HepG2 (cell line): ENCODE measurements around the gene TICAM2. TPM values are rescaled to one million over a fixed set of nuclear protein-coding genes. Genes with fewer than 3 reads are reported as not detected.

ENCODE experiments used
- FLYWCH1 ChIP-seq: sonication (generic); formaldehyde crosslinking; IDR thresholded peaks from 2 replicates; pipeline ENCODE4 v1.8.1; 2023; ENCODE audit warnings: mild to moderate bottlenecking, missing genetic modification reagents
- MBNL3 ChIP-seq: fragments of 250-450 bp; sonication (Bioruptor Pico); conservative IDR thresholded peaks from 2 replicates; pipeline ENCODE4 v1.8.0; 2022; ENCODE audit warnings: mild to moderate bottlenecking, inconsistent platforms
- MXD4 ChIP-seq: IDR thresholded peaks from 2 replicates; pipeline ENCODE4 v1.6.1; 2016; ENCODE audit warnings: mild to moderate bottlenecking, missing biosample characterization, missing genetic modification reagents
- NRL ChIP-seq: sonication (generic); formaldehyde crosslinking; IDR thresholded peaks from 2 replicates; pipeline ENCODE4 v1.5.0; 2020; ENCODE audit warnings: missing genetic modification reagents, mild to moderate bottlenecking, moderate library complexity, borderline replicate concordance
- SOX5 ChIP-seq: IDR thresholded peaks from 2 replicates; pipeline ENCODE4 v1.6.1; 2016; ENCODE audit warnings: borderline replicate concordance
- ZNF136 ChIP-seq: sonication (generic); formaldehyde crosslinking; IDR thresholded peaks from 2 replicates; pipeline ENCODE4 v1.8.1; 2022; ENCODE audit warnings: low read depth, mild to moderate bottlenecking, moderate library complexity, missing genetic modification reagents
- ZNF644 ChIP-seq: IDR thresholded peaks from 2 replicates; pipeline ENCODE4 v1.6.1; 2016; ENCODE audit warnings: low read depth
- ZNF678 ChIP-seq: sonication (generic); formaldehyde crosslinking; IDR thresholded peaks from 2 replicates; pipeline ENCODE4 v1.4.0; 2020; ENCODE audit warnings: mild to moderate bottlenecking, missing genetic modification reagents
- polyA plus RNA-seq, 8 experiments: library from polyadenylated mRNA; depleted of rRNA in 3 of 8; stranded (reverse) in 7 of 8; unstranded in 1 of 8; fragments of >200 nt; fragmentation: Illumina TruSeq in 4 of 8; extraction: Trizol in 4 of 8; gene quantifications; 2 replicates each; pipeline versions ENCODE4 v1.2.1 to v1.2.3, GENCODE V29; 2011 to 2016; ENCODE audit warnings: low read depth in 4 of 8, missing spikeins in 1 of 8, mixed read lengths in 1 of 8; ENCODE audit not compliant: insufficient read depth in 1 of 8
- total RNA-seq, 5 experiments: library from RNA; depleted of rRNA; stranded (reverse); fragments of >200 nt; fragmentation: Illumina TruSeq; extraction: Trizol; gene quantifications; 2 replicates each; pipeline ENCODE4 v1.2.3, GENCODE V29; 2016; ENCODE audit warnings: low read depth in 1 of 5
- TF ChIP-seq, protein P1 (sequence below): sonication (generic); formaldehyde crosslinking; IDR thresholded peaks from 2 replicates; pipeline ENCODE4 v1.4.0; 2020; ENCODE audit warnings: missing genetic modification reagents
- TF ChIP-seq, protein P2 (sequence below): sonication (generic); formaldehyde crosslinking; IDR thresholded peaks from 2 replicates; pipeline ENCODE4 v1.4.0; 2020; ENCODE audit warnings: mild to moderate bottlenecking, missing genetic modification reagents
- TF ChIP-seq, protein P3 (sequence below), 2 experiments: sonication (generic) in 1 of 2; formaldehyde crosslinking in 1 of 2; IDR thresholded peaks; 2 replicates each; pipeline versions ENCODE4 v1.4.0 to v1.6.1; 2018 to 2020; ENCODE audit warnings: missing genetic modification reagents in 2 of 2, borderline replicate concordance in 1 of 2, low read depth in 1 of 2, mild to moderate bottlenecking in 1 of 2, missing biosample characterization in 1 of 2
- TF ChIP-seq, protein P4 (sequence below): sonication (generic); formaldehyde crosslinking; IDR thresholded peaks from 2 replicates; pipeline ENCODE4 v1.8.0; 2022; ENCODE audit warnings: mild to moderate bottlenecking, missing genetic modification reagents, borderline replicate concordance
- TF ChIP-seq, protein P5 (sequence below): sonication (generic); formaldehyde crosslinking; IDR thresholded peaks from 2 replicates; pipeline ENCODE4 v1.4.0; 2020; ENCODE audit warnings: mild to moderate bottlenecking, missing genetic modification reagents

TICAM2 gene
- total and polyA plus RNA-seq, 2 of the 13 experiments (the other 11 are each of a cell fraction or from before 2014, with no cell fraction given) = 0.04 TPM; not detected in 1

DNA sequence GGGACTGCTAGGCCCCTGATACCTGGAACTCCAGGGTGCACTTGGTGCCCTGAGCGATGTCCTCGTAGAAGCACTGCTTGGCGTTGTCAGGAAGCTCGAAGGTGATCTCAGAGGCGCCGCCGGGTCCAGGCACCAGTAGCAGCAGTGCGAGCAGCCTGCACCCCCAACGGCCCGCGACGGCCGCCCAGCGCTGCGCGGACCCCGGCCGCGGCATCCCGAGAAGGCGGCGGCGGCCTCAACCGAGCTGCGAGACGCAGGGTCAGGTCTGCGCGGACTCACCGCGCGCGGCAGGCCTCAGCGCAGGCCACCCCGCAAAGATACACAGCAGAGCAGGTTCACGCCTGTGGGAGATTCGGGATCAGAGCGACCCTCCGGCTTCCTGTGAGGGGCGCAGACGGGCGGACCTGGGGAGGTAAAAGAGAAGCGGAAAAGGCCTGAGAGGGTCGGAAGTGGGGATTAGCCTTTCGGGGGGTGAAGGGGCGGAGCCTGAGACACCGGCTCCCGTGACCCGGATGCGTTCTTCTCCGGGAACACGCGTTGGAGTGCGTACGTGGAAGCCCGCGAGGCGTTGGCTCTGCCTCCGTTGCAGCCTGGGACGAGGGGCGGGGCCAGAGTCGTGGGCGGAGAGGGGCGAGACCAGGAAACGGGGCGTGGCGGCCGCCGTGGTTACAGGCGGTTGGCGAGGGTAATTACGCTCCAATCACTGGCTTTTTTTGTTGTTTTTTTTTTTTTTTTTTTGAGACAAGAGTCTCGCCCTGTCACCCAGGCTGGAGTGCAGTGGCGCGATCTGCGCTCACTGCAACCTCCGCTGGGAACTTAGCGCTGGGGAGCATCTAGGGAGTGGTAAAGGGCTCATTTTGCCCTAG is 23.5 kb upstream of the TICAM2 start, which contains the start of gene TMED7 (continued):
- TF ChIP-seq, protein P1, sequence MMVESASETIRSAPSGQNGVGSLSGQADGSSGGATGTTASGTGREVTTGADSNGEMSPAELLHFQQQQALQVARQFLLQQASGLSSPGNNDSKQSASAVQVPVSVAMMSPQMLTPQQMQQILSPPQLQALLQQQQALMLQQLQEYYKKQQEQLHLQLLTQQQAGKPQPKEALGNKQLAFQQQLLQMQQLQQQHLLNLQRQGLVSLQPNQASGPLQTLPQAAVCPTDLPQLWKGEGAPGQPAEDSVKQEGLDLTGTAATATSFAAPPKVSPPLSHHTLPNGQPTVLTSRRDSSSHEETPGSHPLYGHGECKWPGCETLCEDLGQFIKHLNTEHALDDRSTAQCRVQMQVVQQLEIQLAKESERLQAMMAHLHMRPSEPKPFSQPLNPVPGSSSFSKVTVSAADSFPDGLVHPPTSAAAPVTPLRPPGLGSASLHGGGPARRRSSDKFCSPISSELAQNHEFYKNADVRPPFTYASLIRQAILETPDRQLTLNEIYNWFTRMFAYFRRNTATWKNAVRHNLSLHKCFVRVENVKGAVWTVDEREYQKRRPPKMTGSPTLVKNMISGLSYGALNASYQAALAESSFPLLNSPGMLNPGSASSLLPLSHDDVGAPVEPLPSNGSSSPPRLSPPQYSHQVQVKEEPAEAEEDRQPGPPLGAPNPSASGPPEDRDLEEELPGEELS (CRISPR knock-in tag) = peak; percentile 75
- TF ChIP-seq ZNF644 (no peak), SOX5 (CRISPR knock-in tag) (0 out of 2 replicates have a peak, but pooled peaks have one; percentile 11), NRL (CRISPR knock-in tag) (no peak; the same call in 1 of the 2 replicates), MBNL3 (CRISPR knock-in tag) (no peak), MXD4 (CRISPR knock-in tag) (peak; percentile 42; the same call in 1 of the 2 replicates), FLYWCH1 (no peak), ZNF678 (CRISPR knock-in tag) (peak; percentile 79; the same call in 1 of the 2 replicates), ZNF136 (CRISPR knock-in tag) (0 out of 2 replicates have a peak, but pooled peaks have one; percentile 50)
- TF ChIP-seq, protein P2, sequence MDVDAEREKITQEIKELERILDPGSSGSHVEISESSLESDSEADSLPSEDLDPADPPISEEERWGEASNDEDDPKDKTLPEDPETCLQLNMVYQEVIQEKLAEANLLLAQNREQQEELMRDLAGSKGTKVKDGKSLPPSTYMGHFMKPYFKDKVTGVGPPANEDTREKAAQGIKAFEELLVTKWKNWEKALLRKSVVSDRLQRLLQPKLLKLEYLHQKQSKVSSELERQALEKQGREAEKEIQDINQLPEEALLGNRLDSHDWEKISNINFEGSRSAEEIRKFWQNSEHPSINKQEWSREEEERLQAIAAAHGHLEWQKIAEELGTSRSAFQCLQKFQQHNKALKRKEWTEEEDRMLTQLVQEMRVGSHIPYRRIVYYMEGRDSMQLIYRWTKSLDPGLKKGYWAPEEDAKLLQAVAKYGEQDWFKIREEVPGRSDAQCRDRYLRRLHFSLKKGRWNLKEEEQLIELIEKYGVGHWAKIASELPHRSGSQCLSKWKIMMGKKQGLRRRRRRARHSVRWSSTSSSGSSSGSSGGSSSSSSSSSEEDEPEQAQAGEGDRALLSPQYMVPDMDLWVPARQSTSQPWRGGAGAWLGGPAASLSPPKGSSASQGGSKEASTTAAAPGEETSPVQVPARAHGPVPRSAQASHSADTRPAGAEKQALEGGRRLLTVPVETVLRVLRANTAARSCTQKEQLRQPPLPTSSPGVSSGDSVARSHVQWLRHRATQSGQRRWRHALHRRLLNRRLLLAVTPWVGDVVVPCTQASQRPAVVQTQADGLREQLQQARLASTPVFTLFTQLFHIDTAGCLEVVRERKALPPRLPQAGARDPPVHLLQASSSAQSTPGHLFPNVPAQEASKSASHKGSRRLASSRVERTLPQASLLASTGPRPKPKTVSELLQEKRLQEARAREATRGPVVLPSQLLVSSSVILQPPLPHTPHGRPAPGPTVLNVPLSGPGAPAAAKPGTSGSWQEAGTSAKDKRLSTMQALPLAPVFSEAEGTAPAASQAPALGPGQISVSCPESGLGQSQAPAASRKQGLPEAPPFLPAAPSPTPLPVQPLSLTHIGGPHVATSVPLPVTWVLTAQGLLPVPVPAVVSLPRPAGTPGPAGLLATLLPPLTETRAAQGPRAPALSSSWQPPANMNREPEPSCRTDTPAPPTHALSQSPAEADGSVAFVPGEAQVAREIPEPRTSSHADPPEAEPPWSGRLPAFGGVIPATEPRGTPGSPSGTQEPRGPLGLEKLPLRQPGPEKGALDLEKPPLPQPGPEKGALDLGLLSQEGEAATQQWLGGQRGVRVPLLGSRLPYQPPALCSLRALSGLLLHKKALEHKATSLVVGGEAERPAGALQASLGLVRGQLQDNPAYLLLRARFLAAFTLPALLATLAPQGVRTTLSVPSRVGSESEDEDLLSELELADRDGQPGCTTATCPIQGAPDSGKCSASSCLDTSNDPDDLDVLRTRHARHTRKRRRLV (CRISPR knock-in tag) = no peak
- TF ChIP-seq, protein P3, sequence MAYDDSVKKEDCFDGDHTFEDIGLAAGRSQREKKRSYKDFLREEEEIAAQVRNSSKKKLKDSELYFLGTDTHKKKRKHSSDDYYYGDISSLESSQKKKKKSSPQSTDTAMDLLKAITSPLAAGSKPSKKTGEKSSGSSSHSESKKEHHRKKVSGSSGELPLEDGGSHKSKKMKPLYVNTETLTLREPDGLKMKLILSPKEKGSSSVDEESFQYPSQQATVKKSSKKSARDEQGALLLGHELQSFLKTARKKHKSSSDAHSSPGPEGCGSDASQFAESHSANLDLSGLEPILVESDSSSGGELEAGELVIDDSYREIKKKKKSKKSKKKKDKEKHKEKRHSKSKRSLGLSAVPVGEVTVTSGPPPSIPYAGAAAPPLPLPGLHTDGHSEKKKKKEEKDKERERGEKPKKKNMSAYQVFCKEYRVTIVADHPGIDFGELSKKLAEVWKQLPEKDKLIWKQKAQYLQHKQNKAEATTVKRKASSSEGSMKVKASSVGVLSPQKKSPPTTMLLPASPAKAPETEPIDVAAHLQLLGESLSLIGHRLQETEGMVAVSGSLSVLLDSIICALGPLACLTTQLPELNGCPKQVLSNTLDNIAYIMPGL (CRISPR knock-in tag; IDR thresholded peaks at IDR 0.05; ENCODE audit: borderline replicate concordance in 1 of 2, low read depth in 1 of 2) = peak in 1 of 2 experiments; percentile 92; a peak in 3 of 4 replicates
- TF ChIP-seq, protein P4, sequence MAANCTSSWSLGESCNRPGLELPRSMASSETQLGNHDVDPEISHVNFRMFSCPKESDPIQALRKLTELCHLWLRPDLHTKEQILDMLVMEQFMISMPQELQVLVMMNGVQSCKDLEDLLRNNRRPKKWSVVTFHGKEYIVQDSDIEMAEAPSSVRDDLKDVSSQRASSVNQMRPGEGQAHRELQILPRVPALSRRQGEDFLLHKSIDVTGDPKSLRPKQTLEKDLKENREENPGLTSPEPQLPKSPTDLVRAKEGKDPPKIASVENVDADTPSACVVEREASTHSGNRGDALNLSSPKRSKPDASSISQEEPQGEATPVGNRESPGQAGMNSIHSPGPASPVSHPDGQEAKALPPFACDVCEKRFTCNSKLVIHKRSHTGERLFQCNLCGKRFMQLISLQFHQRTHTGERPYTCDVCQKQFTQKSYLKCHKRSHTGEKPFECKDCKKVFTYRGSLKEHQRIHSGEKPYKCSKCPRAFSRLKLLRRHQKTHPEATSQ (CRISPR knock-in tag) = peak; percentile 77; the same call in 1 of the 2 replicates
- TF ChIP-seq, protein P5, sequence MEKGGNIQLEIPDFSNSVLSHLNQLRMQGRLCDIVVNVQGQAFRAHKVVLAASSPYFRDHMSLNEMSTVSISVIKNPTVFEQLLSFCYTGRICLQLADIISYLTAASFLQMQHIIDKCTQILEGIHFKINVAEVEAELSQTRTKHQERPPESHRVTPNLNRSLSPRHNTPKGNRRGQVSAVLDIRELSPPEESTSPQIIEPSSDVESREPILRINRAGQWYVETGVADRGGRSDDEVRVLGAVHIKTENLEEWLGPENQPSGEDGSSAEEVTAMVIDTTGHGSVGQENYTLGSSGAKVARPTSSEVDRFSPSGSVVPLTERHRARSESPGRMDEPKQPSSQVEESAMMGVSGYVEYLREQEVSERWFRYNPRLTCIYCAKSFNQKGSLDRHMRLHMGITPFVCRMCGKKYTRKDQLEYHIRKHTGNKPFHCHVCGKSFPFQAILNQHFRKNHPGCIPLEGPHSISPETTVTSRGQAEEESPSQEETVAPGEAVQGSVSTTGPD (CRISPR knock-in tag) = no peak
